ENCODE data around the gene FXYD1.

Gene FXYD1

DNA sequence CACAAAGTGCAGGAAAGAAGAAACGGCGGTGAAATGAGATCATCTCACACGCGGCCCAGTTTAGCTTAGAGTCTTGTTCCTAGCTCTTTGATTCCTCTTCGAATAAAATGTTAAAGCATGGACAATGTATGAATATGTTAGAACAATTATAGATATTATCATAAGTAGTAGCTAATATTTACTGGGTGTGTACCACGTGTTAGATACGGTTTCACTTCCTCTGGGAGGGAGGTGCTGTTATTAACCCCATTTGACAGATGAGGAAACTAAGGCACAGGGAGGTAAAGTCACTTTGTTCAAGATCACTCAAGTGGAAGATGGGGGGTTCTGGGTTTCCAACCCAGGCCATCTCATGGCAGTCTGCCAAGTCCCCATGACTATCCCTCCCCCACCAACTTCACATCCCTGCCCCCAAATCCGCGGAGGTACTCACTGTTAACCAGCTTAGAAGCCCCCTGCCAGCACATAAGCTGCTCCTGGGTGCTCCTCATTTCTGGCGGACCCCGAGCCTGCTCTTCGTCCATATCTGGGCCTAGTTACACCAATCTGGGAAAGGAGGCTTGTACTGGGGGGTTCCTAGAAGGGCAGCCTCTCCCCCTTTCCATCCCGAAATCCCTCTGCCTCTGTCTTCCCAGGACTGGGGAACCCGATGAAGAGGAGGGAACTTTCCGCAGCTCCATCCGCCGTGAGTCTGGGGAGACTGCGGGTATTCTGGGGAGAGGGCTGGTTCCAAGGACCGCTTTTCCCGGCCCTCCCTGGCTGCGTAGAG lies 3.4 kb downstream of the FXYD1 start:
- no peak for DNase-seq
- H3K27ac ChIP-seq: no peak overlapping the region
- no peak for TF ChIP-seq CTCF (IDR thresholded peaks at IDR 0.05; ENCODE audit: low read depth, low read length, missing control alignments)
- no peaks in the 10 kb centered on the region for H3K36me3 ChIP-seq (replicated peaks)
- peaks cover 23% of the 10 kb centered on the region for H3K27me3 ChIP-seq (replicated peaks)
- no peak overlapping the region for H3K4me3 ChIP-seq (ENCODE audit: low read depth, low read length)
- in situ Hi-C loops (cut with HindIII; ENCODE audit: low pct_ligation_motif_present, low sequenced_read_pairs): no loop called here

DNA sequence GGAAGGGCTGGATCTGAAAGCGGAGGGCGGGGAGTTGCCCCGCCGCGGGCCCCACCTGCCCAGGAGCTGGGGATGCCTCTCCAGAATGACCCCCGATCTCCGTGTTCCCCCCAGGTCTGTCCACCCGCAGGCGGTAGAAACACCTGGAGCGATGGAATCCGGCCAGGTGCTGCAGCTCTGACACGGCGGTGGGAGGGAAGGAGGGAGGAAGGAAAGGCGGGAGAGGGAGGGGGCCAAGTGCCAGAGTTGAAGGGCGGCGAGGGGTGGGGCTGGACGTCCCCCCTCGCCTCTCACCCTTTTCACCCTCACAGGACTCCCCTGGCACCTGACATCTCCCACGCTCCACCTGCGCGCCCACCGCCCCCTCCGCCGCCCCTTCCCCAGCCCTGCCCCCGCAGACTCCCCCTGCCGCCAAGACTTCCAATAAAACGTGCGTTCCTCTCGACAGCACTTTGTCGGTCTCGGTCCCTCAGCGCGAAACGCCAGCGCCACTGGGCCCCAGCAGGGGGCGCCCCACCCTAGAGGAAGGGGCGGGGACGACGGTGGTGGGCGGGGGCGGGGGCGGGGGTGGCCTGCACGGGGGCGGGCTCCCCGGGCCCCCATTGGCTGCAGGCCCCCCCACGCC lies 4.1 kb downstream of the FXYD1 start:
- Histone ChIP-seq H3K4me3 (ENCODE audit: low read depth, low read length) (no peak overlapping the region), H3K27me3 (replicated peaks) (peaks cover 23% of the 10 kb centered on the region)

DNA sequence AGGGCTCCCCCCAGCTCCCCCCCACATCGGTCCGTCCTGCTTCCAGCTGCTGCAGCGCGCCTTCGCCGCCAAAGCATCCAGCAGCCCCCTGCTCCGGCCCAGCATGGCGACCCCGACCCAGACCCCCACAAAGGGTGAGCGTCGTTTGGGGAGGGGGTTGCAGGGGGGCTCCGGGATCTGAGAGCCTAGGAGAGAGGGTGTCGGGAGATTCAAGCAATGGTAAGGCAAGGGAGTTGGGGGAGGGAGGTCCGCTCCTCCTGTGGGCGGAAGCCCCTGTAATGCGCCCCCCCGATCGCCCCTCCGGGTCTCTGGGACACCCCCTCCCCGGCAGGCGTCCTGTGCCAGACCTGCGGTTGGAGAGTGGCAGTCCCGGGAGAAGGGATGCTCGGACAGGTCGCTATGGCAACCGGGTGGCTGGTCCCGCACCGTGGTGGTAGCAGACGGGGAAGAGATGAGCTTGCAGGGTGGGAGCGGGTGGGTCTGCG lies 4.6 kb downstream of the FXYD1 start, which contains the start of gene FXYD7:
Gene FXYD7 (plus strand): TSS at position 25 of the 485 bp plus-strand sequence. CDS start 79 bp downstream, at position 104.
- H3K36me3 ChIP-seq (replicated peaks): no peaks in the 10 kb centered on the region
- no peak for DNase-seq
- no peak within 1 kb of the TSS for H3K27ac ChIP-seq
- H3K4me3 ChIP-seq (ENCODE audit: low read depth, low read length): no peak within 1 kb of the TSS
- in situ Hi-C loops (cut with HindIII; ENCODE audit: low pct_ligation_motif_present, low sequenced_read_pairs): no loop called here
- no peak for TF ChIP-seq CTCF (IDR thresholded peaks at IDR 0.05; ENCODE audit: low read depth, low read length, missing control alignments)
- peaks cover 23% of the 10 kb centered on the region for H3K27me3 ChIP-seq (replicated peaks)

More for the DNA sequence above, 4.1 kb downstream of the FXYD1 start:
- peak; percentile 60 for TF ChIP-seq CTCF (IDR thresholded peaks at IDR 0.05; ENCODE audit: low read depth, low read length, missing control alignments)
- in situ Hi-C loops (cut with HindIII; ENCODE audit: low pct_ligation_motif_present, low sequenced_read_pairs): no loop called here
- Histone ChIP-seq H3K27ac (no peak overlapping the region), H3K36me3 (replicated peaks) (no peaks in the 10 kb centered on the region)
- DNase-seq: no peak

DNA sequence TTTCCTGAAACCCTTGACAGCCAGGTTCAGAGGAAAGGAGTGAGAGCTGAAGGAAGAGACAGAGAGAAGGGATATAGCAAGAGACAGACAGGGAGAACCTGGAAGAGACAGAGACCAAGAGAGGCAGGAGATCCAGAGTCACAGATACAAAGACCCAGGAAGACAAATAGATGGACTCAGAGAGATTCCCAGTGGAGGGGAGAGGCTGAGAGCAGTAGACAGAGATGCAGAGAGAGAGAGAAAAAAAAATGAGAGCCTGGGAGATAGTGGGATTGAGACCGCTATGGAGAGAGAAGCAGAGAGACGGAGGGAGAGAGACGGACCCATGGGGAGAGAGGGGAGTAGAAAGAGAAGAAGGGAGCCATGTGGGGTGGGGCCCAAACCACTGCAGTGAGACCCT lies 5.2 kb downstream of the FXYD1 start:
- Histone ChIP-seq H3K27me3 (replicated peaks) (peaks cover 23% of the 10 kb centered on the region), H3K36me3 (replicated peaks) (no peaks in the 10 kb centered on the region), H3K27ac (no peak overlapping the region), H3K4me3 (ENCODE audit: low read depth, low read length) (no peak overlapping the region)
- TF ChIP-seq CTCF (IDR thresholded peaks at IDR 0.05; ENCODE audit: low read depth, low read length, missing control alignments): no peak
- in situ Hi-C loops (cut with HindIII; ENCODE audit: low pct_ligation_motif_present, low sequenced_read_pairs): no loop called here
- no peak for DNase-seq

GRCh38 chr19:35144259-35144599 lies 5.6 kb downstream of the FXYD1 start:
- Histone ChIP-seq H3K4me3 (ENCODE audit: low read depth, low read length) (no peak overlapping the region), H3K36me3 (replicated peaks) (no peaks in the 10 kb centered on the region), H3K27me3 (replicated peaks) (peaks cover 23% of the 10 kb centered on the region), H3K27ac (no peak overlapping the region)
- in situ Hi-C loops (cut with HindIII; ENCODE audit: low pct_ligation_motif_present, low sequenced_read_pairs): no loop called here
- no peak for DNase-seq
- no peak for TF ChIP-seq CTCF (IDR thresholded peaks at IDR 0.05; ENCODE audit: low read depth, low read length, missing control alignments)
